HFF-Myc (cell line): ENCODE results near the gene RBP3.

Source experiments
- DNase-seq: peaks from one replicate; pipeline ENCODE4 v3.0.0-alpha.2; 2011; ENCODE audit warnings: low read depth; ENCODE audit errors: extremely low read depth
- H3K4me3 ChIP-seq: replicated peaks from 2 replicates; pipeline ENCODE4 v1.5.1; 2011; ENCODE audit warnings: low read depth, mild to moderate bottlenecking, control low read depth, low read length
- CTCF ChIP-seq: IDR thresholded peaks from 2 replicates; pipeline ENCODE4 v1.5.1; 2012; ENCODE audit warnings: mild to moderate bottlenecking, low read depth, low read length, control low read depth; ENCODE audit errors: missing control alignments

RBP3 gene

GRCh38 chr10:47378183-47378510 is 30.0 kb downstream of the RBP3 start:
- no peak for DNase-seq
- no peak for TF ChIP-seq CTCF
- no peak overlapping the region for H3K4me3 ChIP-seq

GRCh38 chr10:47378606-47379444 is 30.7 kb downstream of the RBP3 start:
- DNase-seq: no peak
- no peak for TF ChIP-seq CTCF
- H3K4me3 ChIP-seq: no peak overlapping the region

- TF ChIP-seq CTCF: no peak
- H3K4me3 ChIP-seq: no peak overlapping the region
- no peak for DNase-seq
These were observed 31.3 kb downstream of the RBP3 start for GRCh38 chr10:47379445-47379785.

- H3K4me3 ChIP-seq: no peak overlapping the region
- no peak for DNase-seq
- no peak for TF ChIP-seq CTCF
These were observed 31.7 kb downstream of the RBP3 start for GRCh38 chr10:47379901-47380300.

- DNase-seq: no peak
- TF ChIP-seq CTCF: no peak
These were observed 32.4 kb downstream of the RBP3 start for GRCh38 chr10:47380341-47381102.

GRCh38 chr10:47381103-47381395 is 32.9 kb downstream of the RBP3 start:
- no peak for TF ChIP-seq CTCF
- no peak overlapping the region for H3K4me3 ChIP-seq
- DNase-seq: no peak

More at GRCh38 chr10:47380341-47381102, 32.4 kb downstream of the RBP3 start:
- no peak overlapping the region for H3K4me3 ChIP-seq
